Progenitor cell of endocrine pancreas (in vitro differentiated cells): ENCODE measurements around the gene ZNF746. TPM values are rescaled to one million over a fixed set of nuclear protein-coding genes. Genes with fewer than 3 reads are reported as not detected.

Experiments
- DNase-seq: peaks from one replicate; pipeline ENCODE4 v3.0.0; 2021; ENCODE audit warnings: low spot score; ENCODE audit not compliant: unreplicated experiment
- H3K27ac Mint-ChIP-seq: 2 replicates; pipeline ENCODE4 v1.8.0; 2021; ENCODE audit warnings: mild to moderate bottlenecking, moderate library complexity, mixed read lengths
- H3K27me3 Mint-ChIP-seq: 2 replicates; pipeline ENCODE4 v1.8.0; 2021; ENCODE audit warnings: mixed read lengths
- H3K36me3 Mint-ChIP-seq: 2 replicates; pipeline ENCODE4 v1.8.0; 2022; ENCODE audit warnings: mixed read lengths; ENCODE audit not compliant: insufficient read depth
- H3K4me1 Mint-ChIP-seq: 2 replicates; pipeline ENCODE4 v1.8.0; 2021; ENCODE audit warnings: low read depth, mixed read lengths
- H3K4me3 Mint-ChIP-seq: 2 replicates; pipeline ENCODE4 v1.8.0; 2021; ENCODE audit warnings: low read depth, mild to moderate bottlenecking, moderate library complexity, mixed read lengths
- H3K9me3 Mint-ChIP-seq: 2 replicates; pipeline ENCODE4 v1.8.0; 2021; ENCODE audit warnings: low read depth, mixed read lengths
- CTCF ChIP-seq: fragments of 200-600 bp; sonication (generic); IDR thresholded peaks from one replicate; pipeline ENCODE4 v1.5.0; 2021; ENCODE audit warnings: antibody characterized with exemption, mild to moderate bottlenecking; ENCODE audit not compliant: unreplicated experiment
- total RNA-seq: library from RNA; stranded (reverse); gene quantifications from 2 replicates; pipeline ENCODE4 v1.2.1, GENCODE V29; 2021

The ZNF746 gene
- total RNA-seq, 1 donor from 2014 or later, result 26.7 TPM

- Mint-ChIP-seq H3K27ac (no peak overlapping the region), H3K36me3 (peaks cover 19% of the 10 kb centered on the region), H3K4me1 (no peaks in the 10 kb centered on the region), H3K4me3 (no peak overlapping the region), H3K27me3 (no peaks in the 10 kb centered on the region), H3K9me3 (no peaks in the 10 kb centered on the region)
- no peak for TF ChIP-seq CTCF
- DNase-seq, result no peak
Measured at GRCh38 chr7:149436358-149436757, 61.3 kb downstream of the ZNF746 start.

GRCh38 chr7:149433124-149433523 is 64.5 kb downstream of the ZNF746 start:
- Mint-ChIP-seq H3K9me3 (no peaks in the 10 kb centered on the region), H3K4me3 (no peak overlapping the region), H3K36me3 (peaks cover 31% of the 10 kb centered on the region), H3K4me1 (no peaks in the 10 kb centered on the region), H3K27me3 (no peaks in the 10 kb centered on the region), H3K27ac (no peak overlapping the region)
- TF ChIP-seq CTCF, result no peak
- no peak for DNase-seq

- H3K4me3 Mint-ChIP-seq, result no peak overlapping the region
- no peaks in the 10 kb centered on the region for H3K4me1 Mint-ChIP-seq
- H3K9me3 Mint-ChIP-seq, result no peaks in the 10 kb centered on the region
- no peaks in the 10 kb centered on the region for H3K27me3 Mint-ChIP-seq
- H3K27ac Mint-ChIP-seq, result no peak overlapping the region
- H3K36me3 Mint-ChIP-seq, result peaks cover 31% of the 10 kb centered on the region
- TF ChIP-seq CTCF, result no peak
- DNase-seq, result no peak
Measured at GRCh38 chr7:149432121-149432691, 65.4 kb downstream of the ZNF746 start.

GRCh38 chr7:149431486-149432120 is 66.0 kb downstream of the ZNF746 start:
- DNase-seq, result no peak
- Mint-ChIP-seq H3K4me3 (no peak overlapping the region), H3K36me3 (peaks cover 31% of the 10 kb centered on the region), H3K27me3 (no peaks in the 10 kb centered on the region), H3K27ac (no peak overlapping the region), H3K4me1 (no peaks in the 10 kb centered on the region), H3K9me3 (no peaks in the 10 kb centered on the region)
- no peak for TF ChIP-seq CTCF

- Mint-ChIP-seq H3K27me3 (no peaks in the 10 kb centered on the region), H3K27ac (no peak overlapping the region), H3K4me3 (no peak overlapping the region), H3K36me3 (peaks cover 31% of the 10 kb centered on the region), H3K4me1 (no peaks in the 10 kb centered on the region), H3K9me3 (no peaks in the 10 kb centered on the region)
- no peak for TF ChIP-seq CTCF
- DNase-seq, result no peak
Measured at GRCh38 chr7:149430192-149430591, 67.4 kb downstream of the ZNF746 start.
